Testis (tissue), 2 donors: ENCODE results near the gene CTSD.

Source experiments
- CTCF ChIP-seq, 3 experiments: fragments of 450-650 bp in 2 of 3; fragments of 200-600 bp in 1 of 3; sonication (generic) in 1 of 3; IDR thresholded peaks; one replicate each; pipeline ENCODE4 v1.5.1; 2016 to 2019; ENCODE audit warnings: antibody characterized with exemption in 3 of 3, mild to moderate bottlenecking in 2 of 3, moderate library complexity in 1 of 3
- POLR2A ChIP-seq: fragments of 450-650 bp; IDR thresholded peaks from one replicate; pipeline ENCODE4 v1.6.1; 2017; ENCODE audit warnings: antibody characterized with exemption, mild to moderate bottlenecking, moderate library complexity

GRCh38 chr11:1706634-1707400, 56.9 kb downstream of the CTSD start:
- TF ChIP-seq CTCF (IDR thresholded peaks at IDR 0.05) (no peak), POLR2A (no peak)
